IMR-90 (cell line): ENCODE data around the gene PSMG3. TPM values are rescaled to one million over a fixed set of nuclear protein-coding genes. Genes with fewer than 3 reads are reported as not detected.

Source experiments
- ATAC-seq: fragments of 200-7000 bp; cut with Tn5 transposase; 2 replicates; pipeline ENCODE4 v1.9.1; 2020; ENCODE audit warnings: low read depth, mild to moderate bottlenecking, moderate library complexity
- BruUV-seq: library from RNA; stranded (reverse); fragments of 400-500 nt; replicated peaks from 2 replicates; lab custom pipeline; 2021; lab: Mats Ljungman, UMichigan
- CTCF ChIA-PET: fragments of 300-600 bp; formaldehyde crosslinking; extraction: SDS; loops from one replicate; lab custom pipeline; 2021; ENCODE audit warnings: antibody characterized with exemption; lab: Yijun Ruan, JAX
- POLR2A ChIA-PET: fragments of 300-600 bp; sonication (Branson Sonifier 250); formaldehyde crosslinking; loops from one replicate; lab custom pipeline; 2022; ENCODE audit warnings: antibody characterized with exemption; ENCODE audit not compliant: unreplicated experiment; lab: Charles Lee
- DNase-seq: peaks from one replicate; pipeline ENCODE4 v3.0.0; 2013
- H2AFZ ChIP-seq: replicated peaks from 2 replicates; pipeline ENCODE3; 2013; ENCODE audit warnings: low read length, mild to moderate bottlenecking; ENCODE audit not compliant: poor library complexity
- H2AK5ac ChIP-seq: 2 replicates; pipeline ENCODE4 v1.6.1; 2013; ENCODE audit warnings: low read depth, low read length, inconsistent platforms
- H2AK9ac ChIP-seq: replicated peaks from 2 replicates; pipeline ENCODE3; 2013; ENCODE audit warnings: mild to moderate bottlenecking, low read depth, low read length, moderate library complexity; ENCODE audit not compliant: poor library complexity
- H2BK120ac ChIP-seq: 2 replicates; pipeline ENCODE4 v1.6.1; 2013; ENCODE audit warnings: low read depth, low read length, inconsistent platforms
- H2BK15ac ChIP-seq: 3 replicates; pipeline ENCODE4 v1.6.1; 2013; ENCODE audit warnings: low read depth, low read length, inconsistent platforms
- H2BK20ac ChIP-seq: 2 replicates; pipeline ENCODE4 v1.6.1; 2013; ENCODE audit warnings: low read depth, mild to moderate bottlenecking, inconsistent platforms, low read length, moderate library complexity
- H2BK5ac ChIP-seq: 2 replicates; pipeline ENCODE4 v1.6.1; 2013; ENCODE audit warnings: mild to moderate bottlenecking, low read depth, low read length, inconsistent platforms; ENCODE audit not compliant: poor library complexity, severe bottlenecking
- H3K14ac ChIP-seq: replicated peaks from 2 replicates; pipeline ENCODE4 v1.6.1; 2013; ENCODE audit warnings: low read depth, low read length, inconsistent platforms
- H3K18ac ChIP-seq: 2 replicates; pipeline ENCODE4 v1.6.1; 2013; ENCODE audit warnings: low read depth, low read length, control low read depth
- H3K23ac ChIP-seq: 2 replicates; pipeline ENCODE4 v1.6.1; 2013; ENCODE audit warnings: low read depth, low read length, inconsistent platforms
- H3K27ac ChIP-seq: 2 replicates; pipeline ENCODE4 v1.5.1; 2013; ENCODE audit warnings: mild to moderate bottlenecking, control low read depth, low read length; ENCODE audit not compliant: insufficient read depth
- H3K27me3 ChIP-seq: 2 replicates; pipeline ENCODE4 v1.6.1; 2013; ENCODE audit warnings: low read length; ENCODE audit not compliant: control insufficient read depth, insufficient read depth
- H3K36me3 ChIP-seq: 2 replicates; pipeline ENCODE4 v1.6.1; 2013; ENCODE audit warnings: low read length, mixed read lengths; ENCODE audit not compliant: control insufficient read depth, insufficient read depth
- H3K4ac ChIP-seq: 2 replicates; pipeline ENCODE4 v1.6.1; 2013; ENCODE audit warnings: low read depth, low read length, inconsistent platforms
- H3K4me1 ChIP-seq: 2 replicates; pipeline ENCODE4 v1.6.1; 2013; ENCODE audit warnings: low read length, mixed read lengths; ENCODE audit not compliant: control insufficient read depth, insufficient read depth
- H3K4me2 ChIP-seq: 2 replicates; pipeline ENCODE4 v1.6.1; 2013; ENCODE audit warnings: low read depth, mild to moderate bottlenecking, control low read depth, low read length, moderate library complexity
- H3K4me3 ChIP-seq: 2 replicates; pipeline ENCODE4 v1.5.1; 2013; ENCODE audit warnings: low read depth, mild to moderate bottlenecking, control low read depth, low read length, moderate library complexity; ENCODE audit not compliant: insufficient read depth
- H3K56ac ChIP-seq: 2 replicates; pipeline ENCODE4 v1.6.1; 2013; ENCODE audit warnings: low read length, inconsistent platforms; ENCODE audit not compliant: insufficient read depth; ENCODE audit errors: extremely low read depth
- H3K79me1 ChIP-seq, 2 experiments: 2 replicates each; pipeline ENCODE4 v1.6.1; 2013; ENCODE audit warnings: low read length in 2 of 2, inconsistent platforms in 1 of 2, low read depth in 1 of 2
- H3K9ac ChIP-seq: 2 replicates; pipeline ENCODE4 v1.6.1; 2013; ENCODE audit warnings: low read depth, low read length, control low read depth
- H3K9me1 ChIP-seq: 2 replicates; pipeline ENCODE4 v1.6.1; 2013; ENCODE audit warnings: low read length, inconsistent platforms; ENCODE audit not compliant: insufficient read depth
- H3K9me3 ChIP-seq: 2 replicates; pipeline ENCODE4 v1.6.1; 2013; ENCODE audit warnings: low read length; ENCODE audit not compliant: control insufficient read depth, insufficient read depth
- H4K20me1 ChIP-seq: 2 replicates; pipeline ENCODE4 v1.6.1; 2013; ENCODE audit warnings: low read length, inconsistent platforms; ENCODE audit not compliant: insufficient read depth
- H4K5ac ChIP-seq: 2 replicates; pipeline ENCODE4 v1.6.1; 2013; ENCODE audit warnings: mild to moderate bottlenecking, low read depth, low read length, control low read depth
- H4K8ac ChIP-seq, 2 experiments: 2 replicates each; pipeline ENCODE4 v1.6.1; 2013; ENCODE audit warnings: low read depth in 2 of 2, low read length in 2 of 2, control low read depth in 1 of 2, inconsistent platforms in 1 of 2
- H4K91ac ChIP-seq: 2 replicates; pipeline ENCODE4 v1.6.1; 2013; ENCODE audit warnings: low read depth, low read length, inconsistent platforms; ENCODE audit not compliant: insufficient read depth
- BHLHE40 ChIP-seq: fragments of 150-350 bp; IDR thresholded peaks from 2 replicates; pipeline ENCODE4 v1.6.1; 2016; ENCODE audit warnings: mild to moderate bottlenecking, low read depth, low read length
- CEBPB ChIP-seq: IDR thresholded peaks from 2 replicates; pipeline ENCODE4 v1.6.1; 2012; ENCODE audit warnings: low read depth, low read length, improper control_type of control experiment
- CHD1 ChIP-seq: IDR thresholded peaks from 2 replicates; pipeline ENCODE4 v1.6.1; 2012; ENCODE audit warnings: low read depth, low read length, improper control_type of control experiment
- FOS ChIP-seq: fragments of 150-350 bp; IDR thresholded peaks from 2 replicates; pipeline ENCODE4 v1.6.1; 2016; ENCODE audit warnings: low read depth, low read length
- MAFK ChIP-seq: IDR thresholded peaks from 2 replicates; pipeline ENCODE4 v1.6.1; 2012; ENCODE audit warnings: low read depth, low read length, improper control_type of control experiment
- MAZ ChIP-seq: IDR thresholded peaks from 2 replicates; pipeline ENCODE4 v1.6.1; 2012; ENCODE audit warnings: low read depth, mild to moderate bottlenecking, low read length, improper control_type of control experiment, moderate library complexity, borderline replicate concordance
- MXI1 ChIP-seq: IDR thresholded peaks from 2 replicates; pipeline ENCODE4 v1.6.1; 2012; ENCODE audit warnings: low read depth, mild to moderate bottlenecking, low read length, moderate library complexity, borderline replicate concordance
- NFE2L2 ChIP-seq: fragments of 150-350 bp; IDR thresholded peaks from 2 replicates; pipeline ENCODE4 v1.6.1; 2016; ENCODE audit warnings: low read depth, mild to moderate bottlenecking, low read length
- POLR2A ChIP-seq: IDR thresholded peaks from 2 replicates; pipeline ENCODE4 v1.6.1; 2012; ENCODE audit warnings: mild to moderate bottlenecking, low read depth, low read length
- RAD21 ChIP-seq: IDR thresholded peaks from 2 replicates; pipeline ENCODE4 v1.6.1; 2012; ENCODE audit warnings: low read length, improper control_type of control experiment
- RCOR1 ChIP-seq: IDR thresholded peaks from 2 replicates; pipeline ENCODE4 v1.6.1; 2012; ENCODE audit warnings: mild to moderate bottlenecking, low read length, improper control_type of control experiment; ENCODE audit not compliant: insufficient replicate concordance
- RFX5 ChIP-seq: IDR thresholded peaks from 2 replicates; pipeline ENCODE4 v1.8.0; 2012; ENCODE audit warnings: low read depth, mild to moderate bottlenecking, low read length, moderate library complexity
- SMC3 ChIP-seq: fragments of 150-350 bp; IDR thresholded peaks from 2 replicates; pipeline ENCODE4 v1.6.1; 2016; ENCODE audit warnings: low read depth, mild to moderate bottlenecking, antibody characterized with exemption, low read length, moderate library complexity
- WGBS, 2 experiments: methylation state at CpG; one replicate each; pipeline versions ENCODE4 v1.1.5 to v1.1.7; 2013; ENCODE audit warnings: missing lambda C conversion rate in 2 of 2; ENCODE audit not compliant: insufficient read length in 1 of 2; ENCODE audit errors: extremely low coverage in 2 of 2; 5-methylcytosine and 5-hydroxymethylcytosine counted together
- dilution Hi-C: fragments of 300-500 bp; cut with HindIII; formaldehyde crosslinking; loops from one replicate; pipeline ENCODE4 v1.14.3; 2018; ENCODE audit warnings: low sequenced_read_pairs; ENCODE audit not compliant: unreplicated experiment
- in situ Hi-C: fragments of 300-500 bp; cut with MboI; formaldehyde crosslinking; loops from 3 replicates; pipeline ENCODE4 v1.14.3; 2019; ENCODE audit warnings: low sequenced_read_pairs, inconsistent platforms, mixed read lengths
- intact Hi-C: fragments of 100-400 bp; cut with micrococcal nuclease; formaldehyde crosslinking; loops from 2 replicates; pipeline ENCODE4 v1.10.0; 2022
- polyA plus RNA-seq, 3 experiments: library from polyadenylated mRNA; depleted of rRNA; stranded (reverse); fragments of >200 nt; gene quantifications; 2 replicates each; pipeline ENCODE4 v1.2.3, GENCODE V29; 2012; ENCODE audit warnings: low replicate concordance in 1 of 3
- total RNA-seq: library from RNA; depleted of rRNA; stranded (reverse); fragments of >200 nt; gene quantifications from 2 replicates; pipeline ENCODE4 v1.2.3, GENCODE V29; 2012
- TF ChIP-seq, protein P1 (sequence below): fragments of 150-350 bp; IDR thresholded peaks from 2 replicates; pipeline ENCODE4 v1.6.1; 2017; ENCODE audit warnings: mild to moderate bottlenecking, antibody characterized with exemption, low read length, low read depth
- TF ChIP-seq, protein P2 (sequence below): conservative IDR thresholded peaks from 2 replicates; pipeline ENCODE4 v1.5.1; 2012; ENCODE audit warnings: mild to moderate bottlenecking, low read depth, low read length, improper control_type of control experiment

PSMG3 gene
- total and polyA plus RNA-seq, 2 of the 4 experiments (the other 2 are of a cell fraction) = 37.3 to 54.1 TPM

DNA sequence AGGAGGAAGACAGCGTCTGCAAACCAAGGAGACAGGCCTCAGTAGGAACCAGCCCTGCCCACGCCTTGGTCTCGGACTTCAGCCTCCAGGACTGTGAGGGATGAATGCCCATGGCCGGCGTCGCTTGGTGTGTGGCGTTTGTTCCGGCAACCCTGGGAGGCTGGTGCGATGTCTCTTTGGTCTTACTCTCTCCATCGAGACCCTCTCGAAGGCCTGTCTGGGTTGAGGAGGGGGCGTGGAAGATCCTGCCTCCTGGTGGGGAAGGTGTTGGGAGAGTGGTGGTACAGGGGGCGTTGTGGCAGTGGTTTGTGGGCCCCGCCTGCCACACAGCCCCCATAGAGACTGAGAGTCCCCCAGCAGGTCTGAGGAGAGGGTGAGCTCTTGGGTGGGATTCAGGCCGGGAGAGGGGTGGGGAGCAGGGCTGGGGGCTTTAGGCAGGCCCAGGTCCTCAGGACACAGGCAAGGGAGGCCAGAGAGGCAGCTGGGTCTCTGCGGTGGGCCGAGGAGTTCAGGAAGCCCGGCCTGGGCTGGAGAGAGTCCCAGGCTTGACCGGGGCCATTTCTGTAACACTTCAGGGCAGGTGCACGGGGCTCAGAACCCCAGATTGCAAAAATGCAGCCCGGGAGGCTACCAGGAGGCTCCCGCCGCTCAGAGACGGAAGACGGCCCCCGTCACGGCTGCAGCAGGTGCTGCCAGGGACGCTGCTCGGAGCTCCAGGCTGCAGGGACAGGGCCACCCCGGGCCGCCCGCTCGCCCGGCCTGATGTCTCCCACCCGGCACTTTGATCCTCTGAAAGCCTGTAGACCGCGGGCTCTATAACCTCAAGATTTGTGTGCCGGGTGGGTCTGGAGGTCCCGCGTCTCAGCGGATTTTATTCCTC is 33.8 kb upstream of the PSMG3 start:
- intact Hi-C loops = no loop called here
- TF ChIP-seq RAD21 (no peak), CEBPB (no peak), MAZ (no peak), MXI1 (no peak), RCOR1 (no peak), FOS (no peak), NFE2L2 (no peak), POLR2A (no peak), MAFK (no peak), SMC3 (no peak), BHLHE40 (no peak), CHD1 (no peak), RFX5 (no peak)
- TF ChIP-seq, protein P1, sequence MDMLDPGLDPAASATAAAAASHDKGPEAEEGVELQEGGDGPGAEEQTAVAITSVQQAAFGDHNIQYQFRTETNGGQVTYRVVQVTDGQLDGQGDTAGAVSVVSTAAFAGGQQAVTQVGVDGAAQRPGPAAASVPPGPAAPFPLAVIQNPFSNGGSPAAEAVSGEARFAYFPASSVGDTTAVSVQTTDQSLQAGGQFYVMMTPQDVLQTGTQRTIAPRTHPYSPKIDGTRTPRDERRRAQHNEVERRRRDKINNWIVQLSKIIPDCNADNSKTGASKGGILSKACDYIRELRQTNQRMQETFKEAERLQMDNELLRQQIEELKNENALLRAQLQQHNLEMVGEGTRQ = no peak
- TF ChIP-seq, protein P2, sequence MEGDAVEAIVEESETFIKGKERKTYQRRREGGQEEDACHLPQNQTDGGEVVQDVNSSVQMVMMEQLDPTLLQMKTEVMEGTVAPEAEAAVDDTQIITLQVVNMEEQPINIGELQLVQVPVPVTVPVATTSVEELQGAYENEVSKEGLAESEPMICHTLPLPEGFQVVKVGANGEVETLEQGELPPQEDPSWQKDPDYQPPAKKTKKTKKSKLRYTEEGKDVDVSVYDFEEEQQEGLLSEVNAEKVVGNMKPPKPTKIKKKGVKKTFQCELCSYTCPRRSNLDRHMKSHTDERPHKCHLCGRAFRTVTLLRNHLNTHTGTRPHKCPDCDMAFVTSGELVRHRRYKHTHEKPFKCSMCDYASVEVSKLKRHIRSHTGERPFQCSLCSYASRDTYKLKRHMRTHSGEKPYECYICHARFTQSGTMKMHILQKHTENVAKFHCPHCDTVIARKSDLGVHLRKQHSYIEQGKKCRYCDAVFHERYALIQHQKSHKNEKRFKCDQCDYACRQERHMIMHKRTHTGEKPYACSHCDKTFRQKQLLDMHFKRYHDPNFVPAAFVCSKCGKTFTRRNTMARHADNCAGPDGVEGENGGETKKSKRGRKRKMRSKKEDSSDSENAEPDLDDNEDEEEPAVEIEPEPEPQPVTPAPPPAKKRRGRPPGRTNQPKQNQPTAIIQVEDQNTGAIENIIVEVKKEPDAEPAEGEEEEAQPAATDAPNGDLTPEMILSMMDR = no peak

More for the DNA sequence above, 33.8 kb upstream of the PSMG3 start:
- WGBS, 2 experiments = 63% methylated on average over 25 of the region's 41 CpGs; no CpG with 5 or more reads in 1 of the 2 experiments
- no peak overlapping the region for H3K4me2 ChIP-seq
- H3K56ac ChIP-seq = no peak overlapping the region
- no peak overlapping the region for H3K4me3 ChIP-seq
- H3K27ac ChIP-seq = no peak overlapping the region
- H3K23ac ChIP-seq = no peak overlapping the region
- no peaks in the 10 kb centered on the region for H3K79me1 ChIP-seq
- peaks cover 56% of the 10 kb centered on the region for H3K27me3 ChIP-seq
- ATAC-seq = no peak
- no TSS peak for BruUV-seq
- no peak overlapping the region for H3K14ac ChIP-seq
- no peak overlapping the region for H2BK5ac ChIP-seq
- H4K5ac ChIP-seq = no peak overlapping the region
- no peak overlapping the region for H4K91ac ChIP-seq
- dilution Hi-C loops (no loop called here), in situ Hi-C loops (loop anchor here (10.0 kb wide), 1 partner anchor 721 kb away; no protein-coding TSS in a partner anchor)
- no peak overlapping the region for H4K8ac ChIP-seq
- H2AK9ac ChIP-seq = peak overlapping the region; percentile 65
- H2AFZ ChIP-seq = peak overlapping the region; percentile 32
- H3K9ac ChIP-seq = no peak overlapping the region
- H3K18ac ChIP-seq = no peak overlapping the region
- H2AK5ac ChIP-seq = no peak overlapping the region
- no peaks in the 10 kb centered on the region for H3K36me3 ChIP-seq
- no peak overlapping the region for H2BK15ac ChIP-seq
- H2BK120ac ChIP-seq = no peak overlapping the region
- no peaks in the 10 kb centered on the region for H3K4me1 ChIP-seq
- CTCF ChIA-PET = no interaction called here
- H3K4ac ChIP-seq = no peak overlapping the region
- no peak overlapping the region for H2BK20ac ChIP-seq
- H4K20me1 ChIP-seq = no peaks in the 10 kb centered on the region
- POLR2A ChIA-PET = no interaction called here
- DNase-seq = no peak
- no peaks in the 10 kb centered on the region for H3K9me1 ChIP-seq
- H3K9me3 ChIP-seq = no peaks in the 10 kb centered on the region
